DND-41 (cell line): ENCODE results near the gene BFSP1.

Source experiments
- EZH2 ChIP-seq: IDR thresholded peaks from 3 replicates; pipeline ENCODE4 v1.6.1; 2012; ENCODE audit warnings: borderline replicate concordance, low read depth, mild to moderate bottlenecking, moderate library complexity, low read length, inconsistent platforms; ENCODE audit not compliant: severe bottlenecking
- TF ChIP-seq, protein P1 (sequence below): IDR thresholded peaks from 2 replicates; pipeline ENCODE4 v1.5.1; 2012; ENCODE audit warnings: borderline replicate concordance, low read length, moderate library complexity, mild to moderate bottlenecking; ENCODE audit not compliant: poor library complexity, severe bottlenecking; ENCODE audit errors: extremely low read depth

DNA sequence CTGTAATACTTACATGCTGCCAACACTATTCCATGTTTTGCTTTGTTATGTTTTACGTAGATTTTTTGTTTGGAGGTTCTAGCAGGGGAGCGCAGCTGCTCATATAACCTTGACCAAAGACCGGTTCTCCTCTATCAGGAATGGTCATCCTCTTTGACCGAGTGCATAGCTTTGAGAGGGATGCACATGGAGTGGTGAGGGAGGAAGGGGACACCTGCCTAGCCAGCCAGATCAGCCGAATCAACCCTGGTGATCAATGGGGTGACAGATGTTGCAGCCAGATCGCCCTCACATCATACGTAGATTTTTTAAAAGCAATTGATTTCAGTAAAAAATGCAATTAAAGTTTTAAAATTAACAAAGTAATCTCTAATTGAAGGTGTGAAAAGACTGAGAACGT is 45.0 kb upstream of the BFSP1 start:
- TF ChIP-seq, protein P1, sequence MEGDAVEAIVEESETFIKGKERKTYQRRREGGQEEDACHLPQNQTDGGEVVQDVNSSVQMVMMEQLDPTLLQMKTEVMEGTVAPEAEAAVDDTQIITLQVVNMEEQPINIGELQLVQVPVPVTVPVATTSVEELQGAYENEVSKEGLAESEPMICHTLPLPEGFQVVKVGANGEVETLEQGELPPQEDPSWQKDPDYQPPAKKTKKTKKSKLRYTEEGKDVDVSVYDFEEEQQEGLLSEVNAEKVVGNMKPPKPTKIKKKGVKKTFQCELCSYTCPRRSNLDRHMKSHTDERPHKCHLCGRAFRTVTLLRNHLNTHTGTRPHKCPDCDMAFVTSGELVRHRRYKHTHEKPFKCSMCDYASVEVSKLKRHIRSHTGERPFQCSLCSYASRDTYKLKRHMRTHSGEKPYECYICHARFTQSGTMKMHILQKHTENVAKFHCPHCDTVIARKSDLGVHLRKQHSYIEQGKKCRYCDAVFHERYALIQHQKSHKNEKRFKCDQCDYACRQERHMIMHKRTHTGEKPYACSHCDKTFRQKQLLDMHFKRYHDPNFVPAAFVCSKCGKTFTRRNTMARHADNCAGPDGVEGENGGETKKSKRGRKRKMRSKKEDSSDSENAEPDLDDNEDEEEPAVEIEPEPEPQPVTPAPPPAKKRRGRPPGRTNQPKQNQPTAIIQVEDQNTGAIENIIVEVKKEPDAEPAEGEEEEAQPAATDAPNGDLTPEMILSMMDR = no peak
- no peak for TF ChIP-seq EZH2
